Measurements from ENCODE around the gene TCF3. TPM values are rescaled to one million over a fixed set of nuclear protein-coding genes. Genes with fewer than 3 reads are reported as not detected.

Gene TCF3
- total and polyA plus RNA-seq, 10 of the 15 experiments (the other 5 are each of a cell fraction or from before 2014, with no cell fraction given) = 6.7 to 282 (median 70.7) TPM

GRCh38 chr19:1699998-1700732 lies 47.8 kb upstream of the TCF3 start:
- BruUV-seq (replicated peaks) = no TSS peak
- DNase-seq (ENCODE audit: low read depth, low spot score) = no peak
- Histone ChIP-seq H3K27ac (ENCODE audit: control insufficient read depth, insufficient read depth) (no peak overlapping the region), H3K9me3 (replicated peaks; ENCODE audit: control insufficient read depth, insufficient read depth, low read length) (no peaks in the 10 kb centered on the region; the same call in 2 of the 3 replicates), H3K27me3 (replicated peaks in 1 of 2; ENCODE audit: control insufficient read depth in 2 of 2, insufficient read depth in 2 of 2, low read length in 1 of 2) (no peaks in the 10 kb centered on the region; a peak in 2 of 4 replicates), H3K4me1 (ENCODE audit: control insufficient read depth, insufficient read depth, low read length) (no peaks in the 10 kb centered on the region), H3K4me3 (no peak overlapping the region), H3K36me3 (ENCODE audit: control insufficient read depth in 2 of 2, insufficient read depth in 2 of 2, low read length in 1 of 2) (no peaks in the 10 kb centered on the region), H3K79me2 (ENCODE audit: control insufficient read depth, insufficient read depth, low read length) (no peaks in the 10 kb centered on the region), H2AFZ (ENCODE audit: control insufficient read depth, low read depth, low read length) (no peak overlapping the region), H3K4me2 (ENCODE audit: control insufficient read depth, insufficient read depth) (no peak overlapping the region), H4K20me1 (ENCODE audit: control insufficient read depth, insufficient read depth) (no peaks in the 10 kb centered on the region), H3K9ac (ENCODE audit: control insufficient read depth, insufficient read depth, low read length) (no peak overlapping the region)
- POLR2A ChIA-PET = no interaction called here
- no peak for ATAC-seq
- RAD21 ChIA-PET (ENCODE audit: unreplicated experiment) = no interaction called here
- SMC1A ChIA-PET (ENCODE audit: uncharacterized antibody, unreplicated experiment) = no interaction called here
- FAIRE-seq = no peak
- intact Hi-C loops (cut with micrococcal nuclease; ENCODE audit: unreplicated experiment) = no loop called here
- in situ Hi-C loops (cut with MboI) = no loop called here
- TF ChIP-seq ZBTB40 (IDR thresholded peaks at IDR 0.05; ENCODE audit: borderline replicate concordance) = no peak
- TF ChIP-seq HDAC6 (IDR thresholded peaks at IDR 0.05; ENCODE audit: unreplicated experiment) = no peak
- TF ChIP-seq POLR2AphosphoS2 (IDR thresholded peaks at IDR 0.05; ENCODE audit: low read depth, low read length) = no peak
- no peak for TF ChIP-seq TAF1 (IDR thresholded peaks at IDR 0.05; ENCODE audit: borderline replicate concordance, low read depth, low read length)
- no peak for TF ChIP-seq SPI1 (IDR thresholded peaks at IDR 0.05; ENCODE audit: borderline replicate concordance, insufficient read depth, low read depth, low read length)
- TF ChIP-seq MYB (IDR thresholded peaks at IDR 0.05; ENCODE audit: borderline replicate concordance, low read depth, low read length) = no peak
- no peak for TF ChIP-seq TCF7 (IDR thresholded peaks at IDR 0.05; ENCODE audit: borderline replicate concordance)
- no peak for TF ChIP-seq MXI1 (IDR thresholded peaks at IDR 0.05; ENCODE audit: low read depth, low read length)
- TF ChIP-seq ZNF24 (IDR thresholded peaks at IDR 0.05) = no peak
- TF ChIP-seq WRNIP1 (IDR thresholded peaks at IDR 0.05; ENCODE audit: borderline replicate concordance, low read depth, low read length) = no peak
- TF ChIP-seq ZNF592 (IDR thresholded peaks at IDR 0.05) = no peak
- TF ChIP-seq BCL3 (IDR thresholded peaks at IDR 0.05; ENCODE audit: borderline replicate concordance, insufficient read depth, low read depth, low read length, poor library complexity, severe bottlenecking) = no peak
- TF ChIP-seq SMC3 (IDR thresholded peaks at IDR 0.05; ENCODE audit: borderline replicate concordance, low read length) = no peak
- WGBS (ENCODE audit: insufficient coverage, insufficient replicate concordance, low lambda C conversion rate, missing lambda C conversion rate) = 51% methylated on average over 24 of the region's 31 CpGs
- CTCF ChIA-PET = no interaction called here

All from GM12878 (cell line).